COR-L47 (cell line): ENCODE results near the gene PITPNC1.
A peak's percentile ranks its signal among the peaks of the same experiment; 100 is the strongest.
"Not testable (repeated sequence)": the region's sequence is repeated elsewhere in the genome, so short reads cannot be mapped to it uniquely, and the experiment has no call there.

Experiments
- DNase-seq: peaks from one replicate; lab custom pipeline; 2025; lab: John Stamatoyannopoulos, UW

Gene PITPNC1

DNA sequence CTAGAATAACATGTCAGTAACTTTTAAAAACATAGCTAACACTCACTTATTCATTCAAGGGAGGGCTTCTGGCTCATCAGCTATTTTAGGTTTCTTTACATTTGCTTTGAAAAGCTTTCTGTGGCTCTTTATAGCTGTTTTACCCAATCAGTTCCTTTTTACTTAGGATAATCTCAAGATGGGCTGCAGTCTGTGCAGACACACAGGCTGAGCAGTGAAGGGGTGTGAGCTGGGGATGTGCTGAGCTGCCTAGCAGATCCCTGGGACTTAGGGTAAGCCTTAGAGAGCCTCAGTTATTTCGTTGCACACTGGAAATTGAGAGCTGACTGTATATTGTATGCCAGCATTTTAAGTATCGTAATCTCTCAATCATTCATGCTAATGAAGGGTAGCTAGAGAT, 310.4 kb downstream of the PITPNC1 start:
- no peak for DNase-seq

DNA sequence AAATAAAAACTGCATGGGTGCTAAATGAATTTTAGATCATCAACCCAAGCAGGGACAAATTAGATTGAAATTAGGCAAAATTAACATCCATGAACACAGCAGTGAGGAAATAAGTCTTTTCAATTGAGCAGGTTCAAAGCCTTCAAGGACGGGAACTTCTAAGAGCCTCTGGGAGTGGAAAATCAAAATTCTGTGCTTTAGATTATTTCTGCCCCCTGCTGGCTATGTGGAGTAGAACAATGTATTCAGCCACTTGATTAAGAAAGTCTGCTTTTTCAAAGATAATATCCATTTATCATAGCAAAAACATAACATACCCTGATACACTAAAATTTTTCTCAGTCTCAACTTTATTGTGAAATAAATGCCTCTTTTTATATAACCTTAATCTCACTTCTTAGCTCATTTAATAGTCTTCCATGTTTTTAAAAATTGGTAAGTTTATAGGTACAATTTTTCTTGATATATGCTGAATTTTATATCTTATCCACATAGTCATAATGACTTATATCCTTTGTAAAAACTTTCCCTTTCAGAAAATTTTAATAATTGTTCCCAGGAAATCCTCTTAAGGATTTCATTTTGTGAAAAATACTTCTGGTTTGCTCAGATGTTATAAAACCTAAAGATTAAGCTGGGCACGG, 312.6 kb downstream of the PITPNC1 start:
- peak; percentile 58 for DNase-seq

DNA sequence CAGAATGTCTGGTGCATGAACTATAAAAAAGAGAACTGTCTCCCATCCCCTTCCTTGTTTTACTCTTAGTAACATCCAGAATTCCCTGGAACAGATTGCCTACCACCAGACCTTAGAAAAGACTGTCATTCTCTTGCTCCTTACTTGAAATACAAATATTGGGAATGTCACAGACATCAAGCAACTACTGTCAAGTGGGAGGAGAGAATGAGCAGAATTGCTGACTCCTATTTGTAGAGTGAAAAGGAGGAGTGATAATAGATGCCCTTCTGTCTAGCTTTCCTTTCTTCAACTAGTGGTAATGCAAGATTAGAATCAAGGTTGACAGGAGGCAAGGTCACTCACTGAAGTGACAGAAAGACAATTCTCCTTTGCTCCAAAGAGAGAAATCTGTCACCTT, 316.7 kb downstream of the PITPNC1 start:
- DNase-seq: no peak

DNA sequence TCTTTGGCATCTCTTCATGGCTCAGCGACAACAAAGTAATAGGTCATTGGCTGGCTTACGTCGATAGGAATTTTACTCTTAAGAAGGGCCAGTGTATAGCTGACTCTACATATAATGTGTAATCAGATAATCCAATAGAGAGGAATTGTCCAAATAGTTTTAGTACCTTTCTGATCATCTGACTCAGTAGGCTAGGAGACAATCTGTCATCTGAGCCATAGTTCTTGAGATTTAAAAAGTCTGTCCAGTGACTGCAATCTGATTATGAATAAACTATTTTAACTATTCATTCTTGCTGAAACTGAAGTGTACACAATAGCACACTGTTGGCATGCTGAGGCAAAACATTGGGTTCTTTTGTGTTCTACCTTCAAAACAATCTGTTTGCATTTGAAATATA, 319.3 kb downstream of the PITPNC1 start:
- no peak for DNase-seq

DNA sequence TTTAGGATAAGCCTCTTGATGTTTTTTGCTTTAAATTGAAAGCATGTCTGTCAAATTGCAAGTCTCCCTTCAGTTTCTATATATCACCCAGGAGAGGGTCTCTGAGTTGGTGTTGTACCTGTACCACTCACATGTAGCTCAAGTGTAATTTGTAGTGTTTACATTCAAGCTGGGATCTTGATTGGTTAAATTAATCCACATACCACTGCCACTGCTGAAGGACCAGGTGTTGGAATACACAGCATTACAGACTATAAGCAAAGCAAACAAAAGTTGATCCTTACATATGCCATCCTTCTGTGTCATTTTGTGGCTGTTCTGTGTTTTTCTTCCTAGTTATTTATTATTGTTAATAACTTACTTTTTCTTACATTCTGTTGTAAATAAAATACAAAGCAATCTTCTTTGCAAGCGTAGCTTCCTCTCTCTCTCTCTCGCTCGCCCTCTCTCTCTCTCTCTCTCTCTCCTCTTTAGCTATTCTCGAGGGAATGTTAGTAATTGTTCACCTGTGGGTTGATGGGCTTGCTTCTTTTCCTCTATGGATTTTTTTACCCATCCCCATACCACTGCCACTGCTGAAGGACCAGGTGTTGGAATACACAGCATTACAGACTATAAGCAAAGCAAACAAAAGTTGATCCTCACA, 319.9 kb downstream of the PITPNC1 start:
- DNase-seq: no peak

DNA sequence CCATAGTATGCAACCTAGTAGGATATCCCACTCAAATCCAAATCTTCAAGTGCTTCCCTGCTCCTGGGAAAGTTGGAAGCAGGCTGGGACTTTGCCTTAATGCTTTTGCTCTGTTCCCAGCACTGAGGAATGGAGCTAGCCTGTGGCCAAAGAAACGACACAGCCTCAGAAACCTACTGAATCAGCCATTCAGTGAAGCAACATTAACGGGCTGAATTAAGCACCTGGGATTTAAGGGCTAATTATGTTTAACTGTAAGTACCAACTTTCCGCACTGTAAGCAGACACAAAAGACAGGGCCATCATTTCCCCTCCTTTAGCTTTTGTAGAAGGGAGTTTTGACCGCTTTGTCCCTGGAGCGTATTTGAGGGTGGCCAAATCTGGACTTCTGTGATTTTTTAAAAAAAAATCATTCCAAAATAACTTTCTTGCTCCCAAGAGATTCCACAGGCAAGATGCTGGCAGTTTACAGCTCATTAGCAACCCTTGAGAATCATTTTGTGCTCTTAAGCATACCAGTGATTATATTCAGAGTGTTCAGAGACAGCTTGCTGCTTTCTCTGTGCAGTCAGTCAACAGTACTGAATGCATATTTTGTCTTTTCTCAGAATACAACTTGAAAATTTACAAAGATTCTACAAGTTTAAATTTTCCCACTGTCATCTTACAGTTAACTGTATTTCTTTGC, 323.1 kb downstream of the PITPNC1 start:
- no peak for DNase-seq

DNA sequence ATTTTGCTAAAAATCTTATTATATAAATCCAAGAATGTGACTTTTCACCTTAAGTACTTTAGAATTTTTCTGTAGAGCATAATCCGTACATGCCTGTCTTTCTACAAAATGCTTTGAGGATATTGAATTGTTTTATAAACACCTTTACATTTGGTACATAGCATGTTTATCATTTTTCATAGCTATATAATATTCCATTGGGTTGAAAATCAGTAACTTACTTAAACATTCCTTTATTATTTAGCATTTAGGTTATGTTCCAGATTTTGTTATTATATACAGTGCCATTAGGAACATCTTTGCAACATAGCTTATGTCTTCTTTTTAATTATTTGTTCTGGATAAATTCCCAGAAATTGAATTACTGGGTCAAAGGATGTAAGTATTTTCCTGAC, 323.6 kb downstream of the PITPNC1 start:
- DNase-seq: no peak

DNA sequence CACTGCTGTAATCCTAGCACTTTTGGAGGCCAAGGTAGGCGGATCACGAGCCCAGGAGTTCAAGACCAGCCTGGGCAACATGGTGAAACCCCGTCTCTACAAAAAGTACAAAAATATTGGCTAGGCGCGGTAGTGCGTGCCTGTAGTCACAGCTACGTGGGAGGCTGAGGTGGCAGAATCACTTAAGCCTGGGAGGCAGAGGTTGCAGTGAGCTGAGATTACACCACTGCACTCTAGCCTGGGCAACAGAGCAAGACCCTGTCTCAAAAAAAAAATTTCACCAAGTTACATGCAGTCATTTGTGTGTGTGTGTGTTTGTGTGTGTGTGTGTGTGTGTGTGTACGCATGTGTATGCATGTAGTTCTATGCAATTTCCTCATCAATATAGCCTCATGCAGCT, 325.8 kb downstream of the PITPNC1 start:
- not testable (repeated sequence) for DNase-seq

DNA sequence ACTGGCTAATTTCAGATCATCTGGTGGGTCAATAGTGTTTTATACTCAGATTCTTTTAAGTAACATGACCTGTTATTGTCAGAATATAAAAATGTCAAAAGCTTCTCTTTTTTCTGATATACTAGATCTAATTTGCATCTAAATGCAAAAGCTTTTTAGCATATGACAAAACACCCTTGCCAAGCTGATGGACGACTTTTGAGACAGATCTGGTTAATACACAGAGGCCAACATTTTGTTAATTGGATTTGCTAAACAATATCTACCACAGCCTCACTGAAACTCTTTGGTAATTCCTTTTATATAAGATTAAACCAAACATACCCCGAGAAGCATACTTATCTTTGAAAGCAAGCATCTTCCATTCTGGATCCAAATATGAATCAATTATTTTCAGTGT, 330.4 kb downstream of the PITPNC1 start:
- DNase-seq: no peak

DNA sequence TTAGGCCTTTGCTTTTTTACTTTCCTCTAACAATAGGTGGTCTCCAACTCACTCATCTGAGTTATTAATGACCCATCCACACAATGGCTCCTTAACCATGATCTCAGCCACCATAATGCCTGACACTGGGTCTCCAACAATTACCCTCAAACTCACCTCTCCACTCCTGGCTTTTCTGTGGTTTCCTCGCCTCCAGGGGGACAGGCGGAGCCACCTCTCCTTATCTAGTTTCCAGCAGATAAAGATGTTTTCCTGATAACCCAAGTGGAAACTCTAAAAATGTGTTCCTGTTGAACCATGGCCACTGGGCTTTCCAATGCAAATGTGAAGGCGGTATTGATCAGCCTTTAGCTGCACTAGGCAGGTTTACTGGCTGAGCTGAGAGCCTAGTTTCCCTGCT, 331.3 kb downstream of the PITPNC1 start:
- no peak for DNase-seq

DNA sequence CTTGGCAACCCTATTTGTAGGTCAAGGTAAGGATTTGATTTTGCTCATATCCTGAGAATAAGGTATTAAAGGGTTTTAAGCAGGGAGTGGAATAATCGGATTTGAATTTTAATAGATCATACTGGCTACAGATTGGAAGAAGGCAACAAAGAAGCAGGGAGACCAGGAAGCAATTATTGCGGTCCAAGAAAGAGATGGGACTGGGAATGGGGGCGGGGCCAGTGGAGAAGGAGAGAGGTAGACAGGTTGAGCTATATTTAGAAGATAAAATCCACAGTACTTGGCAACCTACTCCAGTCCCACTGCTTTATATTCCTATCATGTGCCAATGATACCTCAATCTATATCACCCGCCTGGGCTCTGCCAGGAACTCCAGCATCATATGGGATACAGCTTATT, 334.8 kb downstream of the PITPNC1 start:
- DNase-seq: no peak

DNA sequence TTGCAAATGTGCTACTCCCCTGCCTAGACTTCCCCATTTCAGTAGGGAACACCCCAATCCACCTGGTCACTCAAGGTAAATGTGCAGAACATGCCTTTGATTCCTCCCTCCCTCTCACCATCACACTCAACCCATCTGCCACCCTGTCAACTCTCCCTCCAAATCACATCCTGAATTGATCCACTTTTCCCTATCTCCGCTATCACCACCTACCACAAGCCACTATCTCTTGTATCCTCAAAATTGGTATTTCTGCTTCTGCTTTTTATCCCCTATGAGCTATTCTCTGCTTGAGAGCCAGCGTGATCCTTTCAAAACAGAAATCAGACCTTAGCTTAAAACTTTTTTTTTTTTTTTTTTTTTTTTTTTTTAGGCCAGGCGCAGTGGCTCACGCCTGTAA, 335.3 kb downstream of the PITPNC1 start:
- DNase-seq: no peak

DNA sequence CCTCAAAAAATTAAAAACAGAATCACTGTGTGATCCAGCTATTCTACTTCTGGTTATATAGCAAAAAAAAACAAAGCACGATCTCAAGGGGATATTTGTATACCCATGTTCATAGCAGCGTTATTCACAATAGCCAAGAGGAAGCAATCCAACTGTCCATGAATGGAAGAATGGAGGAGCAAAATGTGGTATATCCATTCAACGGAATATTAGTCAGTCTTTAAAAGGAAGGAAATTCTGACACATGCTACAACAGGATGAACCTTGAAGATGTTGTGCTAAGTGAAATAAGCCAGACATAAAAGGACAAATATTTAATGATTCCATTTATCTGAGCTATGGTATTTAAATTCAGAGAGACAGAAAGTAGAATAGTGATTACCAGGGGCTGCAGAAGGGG, 336.1 kb downstream of the PITPNC1 start:
- no peak for DNase-seq

DNA sequence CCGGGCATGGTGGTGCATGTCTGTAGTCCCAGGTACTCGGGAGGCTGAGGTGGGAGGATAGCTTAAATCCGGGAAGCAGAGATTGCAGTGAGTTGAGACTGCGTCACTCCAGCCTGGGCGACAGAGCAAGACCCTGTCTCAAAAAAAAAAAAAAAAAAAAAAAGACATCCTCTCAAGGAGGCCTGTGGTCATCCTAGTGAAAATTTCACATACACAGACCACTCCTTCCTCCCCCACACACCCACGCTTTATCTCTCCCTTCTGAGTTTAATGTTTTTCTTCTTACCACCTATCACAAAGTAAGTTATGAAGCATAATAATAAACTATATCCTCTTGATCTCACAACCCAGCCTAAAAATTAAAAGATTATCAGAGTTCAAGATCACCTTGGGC, 339.3 kb downstream of the PITPNC1 start:
- DNase-seq: no peak

DNA sequence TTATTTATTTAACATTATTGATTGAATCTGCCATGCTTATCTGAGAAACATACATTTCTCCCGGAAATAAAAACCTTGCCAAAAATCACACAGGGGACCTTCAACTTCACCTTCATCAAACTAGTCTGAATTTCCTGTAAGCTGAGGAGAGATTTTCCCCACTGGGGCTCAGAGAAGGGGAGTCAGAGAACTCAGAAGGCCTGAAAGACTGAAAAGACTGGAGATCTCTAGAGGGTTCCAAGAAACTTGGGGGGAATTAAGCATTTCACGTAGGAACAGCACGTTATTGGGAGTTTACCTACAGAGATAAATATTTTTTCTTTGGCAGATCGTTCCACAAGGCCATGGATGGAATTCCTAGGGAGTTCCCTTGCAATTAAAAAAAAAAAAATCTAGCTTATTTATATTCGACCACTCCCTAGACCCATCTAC, 340.1 kb downstream of the PITPNC1 start:
- no peak for DNase-seq

DNA sequence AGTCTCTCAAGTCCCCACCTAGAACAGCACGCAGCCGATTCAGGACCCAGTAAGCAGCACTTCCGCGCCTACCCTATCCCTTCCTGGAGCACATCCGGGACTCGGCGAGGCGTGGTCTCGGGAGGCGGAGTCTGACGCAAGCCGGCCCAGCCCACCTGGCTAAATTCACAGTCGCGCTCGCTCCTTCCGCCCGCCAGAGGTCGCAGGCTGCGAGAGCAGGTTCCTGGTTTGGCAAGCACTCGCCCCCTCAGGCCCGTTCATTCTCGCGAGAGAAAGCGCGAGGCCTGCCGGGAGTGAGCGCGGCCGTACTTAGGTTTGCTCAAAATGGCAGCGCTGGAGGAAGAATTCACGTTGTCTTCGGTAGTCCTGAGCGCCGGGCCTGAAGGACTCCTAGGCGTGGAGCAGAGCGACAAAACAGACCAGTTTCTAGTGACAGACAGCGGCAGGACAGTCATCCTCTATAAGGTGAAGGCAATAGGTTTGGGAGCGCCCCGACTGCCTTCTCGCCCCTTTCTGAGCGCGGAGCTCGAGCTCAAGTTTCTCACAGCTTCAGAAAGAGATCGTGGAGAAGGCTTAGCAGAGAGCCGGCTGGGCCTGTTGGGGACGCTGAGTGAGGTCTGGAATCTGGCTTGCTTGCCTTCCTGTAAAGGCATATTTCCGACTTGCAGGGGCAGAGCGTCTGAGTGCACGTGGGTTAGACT, 340.7 kb downstream of the PITPNC1 start, which contains the start of gene NOL11:
TSS of gene NOL11 (plus strand) at position 313 of the 701 bp plus-strand sequence. CDS start at position 325, 12 bp downstream.
- peak; percentile 97 for DNase-seq

DNA sequence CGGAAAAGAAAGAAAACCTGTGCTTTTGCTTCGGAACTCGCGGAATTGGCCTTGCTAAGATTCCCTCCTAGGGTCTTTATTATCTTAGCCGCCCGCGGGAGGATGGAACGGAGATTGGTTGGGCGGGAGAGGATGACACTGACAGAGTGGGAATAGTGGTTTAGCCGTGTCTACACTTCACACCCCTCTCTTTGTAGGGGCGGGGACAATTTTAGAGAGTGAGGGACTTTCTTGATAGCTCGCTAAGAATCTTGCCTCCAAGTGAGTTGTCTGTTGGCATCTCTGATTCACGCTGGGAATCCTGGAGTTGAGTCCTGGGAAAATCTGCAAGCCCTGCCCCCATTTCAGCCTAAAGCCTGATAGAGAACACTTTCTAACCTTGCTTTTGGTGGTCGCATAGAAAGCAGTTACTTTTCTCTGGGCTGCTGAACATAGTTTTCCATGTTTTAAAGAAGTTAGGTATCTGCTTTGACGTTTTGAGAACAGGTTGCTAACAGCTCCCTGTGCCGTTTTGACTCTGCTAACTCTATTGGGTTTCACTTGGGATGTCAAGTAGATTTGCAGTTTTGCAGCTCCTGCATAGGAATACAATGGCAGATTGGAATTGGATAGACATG, 341.4 kb downstream of the PITPNC1 start:
- no peak for DNase-seq

DNA sequence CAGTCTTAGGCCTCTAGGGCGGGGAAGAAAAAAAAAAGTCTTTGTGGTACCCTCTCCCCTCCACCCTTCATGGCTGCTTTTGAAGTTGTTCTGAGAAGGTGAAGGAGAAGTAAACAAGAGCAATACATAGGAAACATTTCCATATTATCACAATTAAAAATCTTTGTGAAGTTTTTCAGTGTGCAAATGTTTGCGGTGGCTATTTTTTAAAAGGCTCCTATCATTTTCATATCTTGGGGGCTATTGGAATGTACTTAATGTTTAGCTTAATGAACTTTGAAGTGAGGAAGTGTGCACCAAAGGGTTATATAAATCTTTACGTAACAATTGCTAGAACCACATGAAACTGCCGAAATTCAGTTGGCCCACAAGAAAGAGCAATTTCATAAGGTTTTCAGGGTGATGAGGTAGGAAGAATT, 348.3 kb downstream of the PITPNC1 start:
- no peak for DNase-seq

DNA sequence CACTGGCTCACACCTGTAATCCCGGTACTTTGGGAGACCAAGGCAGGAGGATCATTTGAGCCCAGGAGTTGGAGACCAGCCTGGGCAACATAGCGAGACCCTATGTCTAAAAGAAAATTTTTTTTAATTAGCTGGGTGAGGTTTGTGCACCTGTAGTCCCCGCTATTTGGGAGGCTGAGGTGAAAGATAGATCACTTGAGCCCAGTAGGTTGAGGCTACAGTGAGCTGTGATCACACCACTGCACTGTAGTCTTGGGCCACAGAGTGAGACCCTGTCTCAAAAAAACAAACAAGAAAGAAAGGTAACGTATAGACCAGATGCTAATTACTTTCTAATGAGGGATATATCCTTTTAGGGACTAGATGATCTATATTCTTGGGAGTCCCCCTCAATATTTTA, 348.7 kb downstream of the PITPNC1 start:
- DNase-seq: no peak

DNA sequence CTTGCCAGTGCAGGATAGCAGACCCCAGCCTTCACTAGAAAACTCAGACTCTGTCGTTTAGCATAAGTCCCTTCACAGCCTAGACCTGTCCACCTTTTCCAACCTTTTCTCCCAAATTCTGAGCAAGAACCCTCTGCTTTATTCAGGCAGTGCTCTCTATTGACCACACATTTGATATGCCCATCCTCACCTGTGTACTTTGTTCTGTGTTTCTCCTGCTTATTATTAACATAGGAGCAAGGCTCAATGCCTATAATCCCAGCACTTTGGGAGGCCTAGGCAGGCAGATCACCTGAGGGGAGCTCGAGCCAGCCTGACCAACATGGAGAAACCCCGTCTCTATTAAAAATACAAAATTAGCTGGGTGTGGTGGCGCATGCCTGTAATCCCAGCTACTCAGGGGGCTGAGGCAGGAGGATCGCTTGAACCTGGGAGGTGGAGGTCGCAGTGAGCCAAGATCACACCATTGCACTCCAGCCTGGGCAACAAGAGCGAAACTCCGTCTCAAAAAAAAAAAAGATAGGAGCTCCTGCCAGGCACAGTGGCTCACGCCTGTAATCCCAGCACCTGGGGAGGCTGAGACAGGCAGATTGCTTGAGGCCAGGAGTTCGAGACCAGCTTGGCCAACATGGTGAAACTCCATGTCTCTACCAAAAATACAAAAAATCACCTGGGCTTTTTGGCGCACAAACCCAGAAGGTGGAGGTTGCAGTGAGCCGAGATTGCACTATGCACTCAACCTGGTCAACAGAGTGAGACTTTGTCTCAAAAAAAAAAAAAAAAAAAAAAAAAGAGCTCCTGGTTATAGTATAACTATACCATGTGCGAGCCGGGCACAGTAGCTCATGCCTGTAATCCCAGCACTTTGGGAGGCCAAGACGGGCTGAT, 350.3 kb downstream of the PITPNC1 start:
- DNase-seq: not testable (repeated sequence)

DNA sequence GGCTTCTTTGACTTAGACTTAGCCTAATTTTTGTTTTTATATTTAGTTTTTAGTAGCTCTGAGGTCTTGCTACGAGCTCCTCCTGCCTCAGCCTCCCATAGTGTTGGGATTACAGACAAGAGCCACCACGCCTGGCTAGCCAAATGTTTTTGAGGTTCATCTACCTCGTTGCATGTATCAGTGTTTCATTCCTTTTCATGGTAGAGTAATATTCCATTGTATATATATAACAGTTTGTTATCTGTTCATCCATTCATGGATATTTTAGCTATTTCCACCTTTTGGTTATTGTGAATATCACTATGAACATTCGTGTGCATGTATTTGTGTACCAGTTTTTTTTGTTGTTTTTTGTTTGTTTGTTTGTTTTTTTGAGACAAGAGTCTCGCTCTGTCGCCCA, 352.8 kb downstream of the PITPNC1 start:
- DNase-seq: no peak
